HAP-1 (cell line): Measurements from ENCODE around the gene GDF7.

Source experiments
- DNase-seq, 2 experiments: peaks; one replicate each; pipeline ENCODE4 v3.0.0-alpha.2; 2016 to 2020; ENCODE audit warnings: low spot score in 2 of 2
- H3K27me3 ChIP-seq: fragments of 250-450 bp; sonication (Bioruptor Pico); 2 replicates; pipeline ENCODE4 v1.5.1; 2020; ENCODE audit warnings: low read depth, mild to moderate bottlenecking, moderate library complexity
- H3K36me3 ChIP-seq: fragments of 250-450 bp; sonication (Bioruptor Pico); replicated peaks from 2 replicates; pipeline ENCODE4 v1.5.1; 2020; ENCODE audit warnings: mild to moderate bottlenecking
- H3K4me1 ChIP-seq: fragments of 250-450 bp; sonication (Bioruptor Pico); 2 replicates; pipeline ENCODE4 v1.5.1; 2020; ENCODE audit warnings: mild to moderate bottlenecking
- H3K4me3 ChIP-seq: fragments of 250-450 bp; sonication (Bioruptor Pico); 2 replicates; pipeline ENCODE4 v1.5.1; 2020; ENCODE audit warnings: mild to moderate bottlenecking, moderate library complexity
- H3K9me3 ChIP-seq: fragments of 250-450 bp; sonication (Bioruptor Pico); 2 replicates; pipeline ENCODE4 v1.5.1; 2020; ENCODE audit warnings: mild to moderate bottlenecking, moderate library complexity
- in situ Hi-C: fragments of 300-500 bp; cut with MboI; formaldehyde crosslinking; loops from 3 replicates; pipeline ENCODE4 v1.14.3; 2020; ENCODE audit warnings: low sequenced_read_pairs, inconsistent platforms, mixed read lengths

Gene GDF7

DNA sequence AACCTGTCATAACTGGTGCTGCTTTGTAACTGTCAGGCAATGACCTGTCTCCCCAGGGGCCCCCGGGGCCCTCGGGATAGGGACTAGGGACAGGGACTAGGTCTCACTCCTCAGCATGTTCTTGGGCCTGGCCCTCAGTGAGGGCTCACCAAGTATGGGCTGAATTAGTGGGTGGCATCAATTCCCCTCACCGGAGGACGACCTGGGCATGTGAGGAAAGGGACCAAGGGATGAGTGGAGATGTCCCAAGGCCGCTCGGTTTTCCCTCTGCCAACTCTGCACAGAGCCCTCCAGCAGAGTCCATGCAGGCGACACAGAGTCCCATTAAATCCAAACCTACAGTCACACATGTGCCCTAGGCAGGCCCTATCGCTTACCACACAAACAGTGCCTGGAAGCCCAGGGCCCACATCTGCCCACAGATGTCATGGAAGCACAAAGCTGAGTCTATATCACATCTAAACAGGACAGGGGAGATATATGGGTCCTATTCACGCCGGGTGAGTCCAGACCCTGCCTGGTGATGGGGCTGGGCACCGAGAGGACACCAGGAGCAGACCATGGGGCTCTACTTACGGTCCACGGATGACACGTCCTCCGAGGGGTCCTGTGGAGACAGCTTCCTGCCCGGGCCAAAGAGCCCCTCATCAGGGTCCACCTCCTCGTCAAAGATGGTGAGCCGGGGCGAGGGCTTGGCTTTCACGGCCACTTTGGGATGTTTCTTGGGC, 42.6 kb upstream of the GDF7 start:
- in situ Hi-C loops, result no loop called here
- no peaks in the 10 kb centered on the region for H3K27me3 ChIP-seq
- H3K4me3 ChIP-seq, result no peak overlapping the region
- peaks cover 6% of the 10 kb centered on the region; the same call in 1 of the 2 replicates for H3K36me3 ChIP-seq
- no peaks in the 10 kb centered on the region for H3K4me1 ChIP-seq
- no peaks in the 10 kb centered on the region for H3K9me3 ChIP-seq
- DNase-seq, result no peak

DNA sequence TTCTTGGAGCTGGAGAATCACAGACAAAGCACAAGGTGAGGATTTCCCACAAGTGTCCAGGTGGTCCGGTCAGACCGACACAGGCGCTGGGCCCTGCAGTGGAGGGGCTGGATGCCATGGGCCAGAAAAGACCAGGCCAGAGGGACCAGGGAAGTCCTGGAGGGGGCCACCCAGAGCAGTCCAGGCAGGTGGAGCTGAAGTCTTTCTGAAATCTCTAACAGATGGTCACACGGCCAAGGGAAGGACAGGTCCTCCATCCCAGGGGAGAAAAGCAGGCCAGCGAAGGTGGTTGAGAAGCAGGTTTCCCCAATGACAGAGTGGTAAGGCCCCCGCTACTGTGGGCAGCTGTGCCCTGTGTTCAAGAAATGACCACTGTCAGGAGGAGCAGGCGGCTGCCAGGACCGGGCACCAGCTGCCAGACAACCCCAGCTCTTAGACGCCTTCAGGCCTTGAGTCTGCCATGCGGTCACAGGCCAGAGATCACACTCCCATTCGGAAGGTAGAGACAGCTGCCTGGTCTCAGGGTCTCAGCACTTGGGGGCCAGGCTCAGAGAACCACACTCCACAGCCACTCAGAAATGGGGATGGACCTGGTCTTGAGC, 42.0 kb upstream of the GDF7 start:
- in situ Hi-C loops, result loop anchor here (25.0 kb wide), 1 partner anchor 488 kb away; no protein-coding TSS in a partner anchor
- Histone ChIP-seq H3K27me3 (no peaks in the 10 kb centered on the region), H3K36me3 (peaks cover 6% of the 10 kb centered on the region; the same call in 1 of the 2 replicates), H3K4me3 (no peak overlapping the region), H3K4me1 (no peaks in the 10 kb centered on the region), H3K9me3 (no peaks in the 10 kb centered on the region)
- DNase-seq, result no peak

DNA sequence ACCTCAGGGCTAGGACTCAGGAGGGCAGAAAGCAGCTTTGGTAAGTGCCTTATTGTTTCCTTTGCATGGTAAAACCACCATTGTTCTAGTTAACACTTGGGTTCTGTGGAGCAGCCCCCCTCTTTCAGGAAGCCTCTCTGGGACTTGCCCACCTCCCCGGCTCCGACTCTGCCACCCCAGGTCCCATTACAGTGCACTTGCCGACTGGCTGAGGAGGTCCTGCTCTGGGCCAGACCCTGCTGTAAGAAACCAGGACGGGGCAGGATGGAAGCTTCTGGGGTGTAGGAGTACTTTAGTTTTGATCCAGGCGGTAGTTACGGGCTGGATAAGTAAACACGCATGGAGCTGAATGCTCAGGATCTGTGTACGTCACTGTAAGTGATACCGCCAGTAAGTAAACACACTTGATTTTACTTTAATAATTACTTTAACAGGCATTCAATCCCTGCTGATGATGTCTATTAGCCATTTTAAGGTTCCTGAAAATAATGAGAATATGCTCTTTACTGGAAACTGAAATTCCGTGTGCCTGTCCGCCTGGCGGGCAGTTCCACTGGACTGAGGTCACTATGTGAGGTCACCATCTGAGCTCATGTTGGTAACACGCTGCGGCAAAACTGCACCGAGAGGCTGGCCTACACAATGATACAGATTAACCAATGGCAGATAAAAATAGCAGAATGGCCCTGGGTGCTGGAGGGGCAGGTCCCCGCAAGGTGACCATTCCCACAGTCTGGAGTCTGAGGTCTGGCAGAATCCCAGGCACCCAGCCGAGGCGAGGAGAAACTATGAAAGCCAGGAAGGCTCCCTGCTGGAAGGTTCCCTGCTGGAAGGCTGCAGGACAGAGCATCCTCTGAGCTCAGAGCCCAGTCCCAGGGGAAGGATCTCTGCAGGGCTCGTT, 41.2 kb upstream of the GDF7 start:
- in situ Hi-C loops, result loop anchor here (25.0 kb wide), 1 partner anchor 488 kb away; no protein-coding TSS in a partner anchor
- Histone ChIP-seq H3K27me3 (no peaks in the 10 kb centered on the region), H3K4me3 (no peak overlapping the region), H3K4me1 (no peaks in the 10 kb centered on the region), H3K36me3 (peaks cover 6% of the 10 kb centered on the region; the same call in 1 of the 2 replicates), H3K9me3 (no peaks in the 10 kb centered on the region)
- no peak for DNase-seq

DNA sequence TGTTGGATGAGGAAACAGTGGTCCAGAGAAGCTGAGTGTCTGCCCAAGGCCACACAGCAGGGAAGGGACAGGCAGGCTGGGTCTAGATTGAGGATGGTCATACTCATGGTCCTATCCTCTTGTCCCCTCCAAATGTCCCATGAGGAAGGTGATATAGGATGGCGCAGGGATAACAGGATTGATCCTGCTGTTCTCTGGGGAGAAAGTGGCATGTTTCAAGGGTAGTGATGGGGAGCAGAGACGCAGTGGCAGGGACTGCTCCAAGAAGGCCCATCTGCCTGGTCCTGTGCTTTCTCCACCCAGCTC, 40.6 kb upstream of the GDF7 start:
- Histone ChIP-seq H3K9me3 (no peaks in the 10 kb centered on the region), H3K4me1 (no peaks in the 10 kb centered on the region), H3K4me3 (no peak overlapping the region), H3K36me3 (peaks cover 3% of the 10 kb centered on the region; the same call in 1 of the 2 replicates), H3K27me3 (no peaks in the 10 kb centered on the region)
- in situ Hi-C loops, result loop anchor here (25.0 kb wide), 1 partner anchor 489 kb away; no protein-coding TSS in a partner anchor
- no peak for DNase-seq

DNA sequence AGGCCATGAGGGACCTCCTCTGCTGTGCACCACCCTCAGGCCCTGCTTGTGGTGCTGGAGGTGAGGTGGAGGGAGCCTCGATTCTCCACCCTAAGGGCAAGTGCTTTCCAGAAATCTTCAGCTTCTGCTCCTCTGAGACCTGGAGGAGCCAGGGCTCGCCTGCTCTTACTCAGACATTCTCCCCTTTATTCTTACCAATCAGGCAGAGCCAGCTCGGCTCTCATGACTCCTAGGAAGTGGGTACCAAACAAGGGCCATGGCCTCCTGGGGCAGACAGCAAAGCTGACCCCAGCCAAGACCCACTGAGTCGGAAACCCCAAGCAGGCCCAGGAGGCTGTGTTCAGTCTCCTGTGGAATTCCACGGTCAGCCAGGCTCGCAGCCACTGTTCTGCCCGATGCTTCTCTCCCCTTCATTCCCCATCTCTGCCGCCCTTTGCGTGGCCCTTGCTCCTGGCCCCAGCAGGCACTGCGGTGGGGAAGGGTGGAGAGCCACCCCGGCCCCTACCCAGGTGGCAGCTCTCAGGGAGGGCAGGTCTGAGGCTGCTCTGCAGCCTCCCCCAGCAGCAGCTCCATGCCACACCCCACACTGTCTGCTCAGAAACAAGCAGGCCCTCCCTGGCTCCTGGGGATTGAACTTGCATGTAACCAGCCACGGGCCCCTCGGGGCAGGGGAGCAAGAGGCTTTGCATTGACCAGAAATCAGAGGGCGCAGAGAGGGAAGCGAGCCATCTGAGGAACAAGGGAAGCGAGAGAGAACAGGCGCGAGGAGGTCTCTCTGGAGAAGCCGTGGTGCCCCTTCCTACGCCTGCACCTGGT, 40.0 kb upstream of the GDF7 start:
- no peak for DNase-seq
- H3K4me3 ChIP-seq, result no peak overlapping the region
- H3K27me3 ChIP-seq, result no peaks in the 10 kb centered on the region
- H3K9me3 ChIP-seq, result no peaks in the 10 kb centered on the region
- in situ Hi-C loops, result loop anchor here (25.0 kb wide), 1 partner anchor 490 kb away; no protein-coding TSS in a partner anchor
- no peaks in the 10 kb centered on the region for H3K4me1 ChIP-seq
- H3K36me3 ChIP-seq, result no peaks in the 10 kb centered on the region; the same call in 1 of the 2 replicates

DNA sequence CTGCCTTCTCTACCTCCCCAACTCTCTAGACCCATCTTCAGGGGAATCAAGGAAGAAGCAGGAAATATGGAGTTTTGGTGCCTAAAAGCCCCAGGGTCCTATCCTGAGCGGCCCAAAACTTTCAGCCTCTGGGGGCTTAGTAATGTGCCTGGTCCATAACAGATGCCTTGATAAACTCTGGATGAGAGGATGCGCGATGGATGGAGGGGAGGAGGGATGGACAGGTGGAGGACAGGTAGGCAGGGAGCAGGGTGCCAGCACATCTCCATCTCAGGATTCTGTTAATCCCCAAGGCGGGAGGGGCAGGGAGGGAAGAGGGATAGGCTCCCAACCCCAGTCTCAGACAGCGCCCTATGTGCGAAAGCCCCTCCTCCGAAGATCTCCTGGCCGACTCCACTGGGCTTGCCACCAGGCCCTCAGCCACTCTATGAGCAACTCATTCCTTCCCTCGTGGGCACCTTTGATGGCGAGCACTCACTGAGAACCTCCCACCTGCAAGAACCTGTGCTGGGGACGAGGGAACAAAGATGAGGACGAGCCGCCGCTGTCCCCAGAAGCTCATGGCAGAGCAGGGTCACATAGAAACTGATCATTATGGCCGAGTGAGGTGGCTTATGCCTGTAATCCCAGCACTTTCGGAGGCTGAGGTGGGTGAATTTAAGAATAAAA, 39.1 kb upstream of the GDF7 start:
- no peaks in the 10 kb centered on the region for H3K9me3 ChIP-seq
- H3K4me3 ChIP-seq, result no peak overlapping the region
- DNase-seq, result no peak
- in situ Hi-C loops, result loop anchor here (25.0 kb wide), 1 partner anchor 491 kb away; no protein-coding TSS in a partner anchor
- no peaks in the 10 kb centered on the region for H3K4me1 ChIP-seq
- H3K36me3 ChIP-seq, result no peaks in the 10 kb centered on the region; the same call in 1 of the 2 replicates
- H3K27me3 ChIP-seq, result no peaks in the 10 kb centered on the region

DNA sequence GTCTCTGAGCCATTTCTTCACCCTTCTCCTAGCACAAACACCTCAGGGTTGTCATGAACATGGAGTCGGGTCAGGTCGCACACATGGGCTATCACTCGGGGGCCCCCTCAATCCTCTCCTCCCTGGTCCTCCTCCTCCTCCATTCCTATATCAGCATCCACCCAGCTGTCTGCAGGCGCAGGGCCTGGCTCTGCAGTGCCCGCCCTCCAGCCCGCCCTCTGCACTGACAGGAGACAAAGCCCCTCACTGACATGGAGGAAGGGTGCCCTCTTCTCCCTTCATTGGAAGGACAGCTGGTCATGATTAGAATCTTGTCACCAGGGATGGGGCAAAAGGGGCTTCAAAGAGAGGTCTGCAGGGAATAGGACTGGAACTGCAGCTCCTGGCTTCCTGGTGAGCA, 37.8 kb upstream of the GDF7 start:
- H3K27me3 ChIP-seq, result no peaks in the 10 kb centered on the region
- H3K9me3 ChIP-seq, result no peaks in the 10 kb centered on the region
- H3K36me3 ChIP-seq, result no peaks in the 10 kb centered on the region
- no peak for DNase-seq
- H3K4me3 ChIP-seq, result no peak overlapping the region
- no peaks in the 10 kb centered on the region for H3K4me1 ChIP-seq
- in situ Hi-C loops, result loop anchor here (25.0 kb wide), 1 partner anchor 492 kb away; no protein-coding TSS in a partner anchor

DNA sequence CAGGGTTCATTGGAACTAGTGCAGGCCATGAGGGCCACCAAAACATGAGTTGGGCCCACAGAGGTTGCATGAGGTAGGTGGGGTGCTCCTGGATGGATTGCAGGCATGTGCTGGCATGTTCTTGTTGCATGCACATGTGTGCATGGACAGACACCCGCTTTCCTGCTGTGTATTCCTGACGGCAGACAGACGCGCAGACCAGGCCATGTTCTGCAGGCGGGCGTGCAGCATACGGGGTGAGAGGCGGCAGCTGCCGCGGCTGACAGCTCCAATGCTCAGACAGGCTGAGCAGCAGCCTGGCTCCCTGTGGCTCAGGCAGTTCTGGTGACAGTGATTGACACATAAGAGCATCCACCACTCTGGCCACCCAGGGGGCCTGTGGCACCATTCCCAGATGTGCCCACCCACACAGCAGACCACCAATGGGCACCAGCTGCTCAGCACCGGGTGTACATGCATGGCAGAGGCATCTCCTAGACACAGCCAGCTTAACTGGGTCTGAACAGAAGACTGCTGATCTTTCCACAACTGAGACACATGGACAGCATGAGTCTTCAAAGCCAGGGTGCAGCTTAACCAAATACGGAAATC, 37.3 kb upstream of the GDF7 start:
- Histone ChIP-seq H3K9me3 (no peaks in the 10 kb centered on the region), H3K4me3 (no peak overlapping the region), H3K27me3 (no peaks in the 10 kb centered on the region), H3K4me1 (no peaks in the 10 kb centered on the region), H3K36me3 (no peaks in the 10 kb centered on the region)
- no peak for DNase-seq
- in situ Hi-C loops, result loop anchor here (25.0 kb wide), 1 partner anchor 492 kb away; no protein-coding TSS in a partner anchor

DNA sequence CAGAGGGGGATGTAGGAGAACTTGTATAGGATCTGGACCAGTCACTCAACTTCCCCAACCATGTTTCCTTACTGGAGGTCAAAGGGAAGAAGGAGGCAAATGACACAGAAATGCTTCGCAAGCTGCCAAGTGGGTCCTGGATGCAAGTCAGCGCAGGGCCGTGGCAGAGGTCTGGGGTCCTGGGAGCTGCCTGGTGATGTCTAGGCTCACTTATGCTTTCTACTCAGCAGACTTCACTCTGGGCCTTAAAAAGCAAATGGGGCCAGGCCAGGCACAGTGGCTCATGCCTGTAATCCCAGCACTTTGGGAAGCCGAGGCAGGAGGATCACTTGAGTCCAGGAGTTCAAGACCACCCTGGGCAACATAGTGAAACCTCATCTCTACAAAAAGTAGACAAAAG, 36.0 kb upstream of the GDF7 start:
- H3K27me3 ChIP-seq, result no peaks in the 10 kb centered on the region
- no peaks in the 10 kb centered on the region; the same call in 1 of the 2 replicates for H3K36me3 ChIP-seq
- no peak overlapping the region for H3K4me3 ChIP-seq
- DNase-seq, result no peak
- no peaks in the 10 kb centered on the region for H3K9me3 ChIP-seq
- H3K4me1 ChIP-seq, result peaks cover 7% of the 10 kb centered on the region; the same call in 1 of the 2 replicates
- in situ Hi-C loops, result loop anchor here (25.0 kb wide), 1 partner anchor 494 kb away; no protein-coding TSS in a partner anchor

DNA sequence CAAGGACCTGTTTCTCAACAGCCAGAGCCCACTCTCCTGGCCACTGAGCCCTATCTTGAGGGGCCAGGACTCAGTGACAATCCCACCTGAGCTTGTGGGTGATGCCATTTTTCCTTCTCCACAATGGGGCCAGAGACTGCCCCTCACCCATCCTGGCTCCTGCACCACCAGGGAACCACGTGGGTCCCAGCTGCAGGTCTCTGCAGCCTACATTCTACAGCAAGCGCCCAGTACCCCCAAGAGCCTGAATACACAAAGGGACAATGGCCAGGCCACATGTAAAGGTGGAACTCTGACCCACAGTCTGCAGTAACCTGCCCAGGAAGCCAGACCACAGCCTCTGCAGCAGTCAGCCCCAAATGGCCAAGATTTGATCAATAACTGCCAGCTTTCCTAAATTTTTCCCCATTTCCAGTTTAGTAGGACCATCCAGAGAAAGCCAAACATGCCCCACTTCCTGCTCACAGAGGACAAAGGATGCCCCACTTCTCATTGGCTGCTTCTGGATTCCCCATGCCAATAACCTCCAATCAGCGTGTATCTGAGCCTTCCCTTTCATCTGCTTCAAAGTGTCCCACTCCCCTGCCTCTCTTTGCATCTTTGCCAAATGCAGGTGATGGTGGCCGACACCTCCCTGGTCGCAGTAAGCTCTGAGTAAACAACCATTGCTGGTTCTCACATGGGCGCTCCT, 35.2 kb upstream of the GDF7 start:
- peaks cover 8% of the 10 kb centered on the region; the same call in 1 of the 2 replicates for H3K4me1 ChIP-seq
- H3K9me3 ChIP-seq, result no peaks in the 10 kb centered on the region
- no peaks in the 10 kb centered on the region for H3K27me3 ChIP-seq
- H3K4me3 ChIP-seq, result no peak overlapping the region
- DNase-seq, result no peak
- in situ Hi-C loops, result loop anchor here (25.0 kb wide), 1 partner anchor 494 kb away; no protein-coding TSS in a partner anchor
- peaks cover 4% of the 10 kb centered on the region; the same call in 1 of the 2 replicates for H3K36me3 ChIP-seq

DNA sequence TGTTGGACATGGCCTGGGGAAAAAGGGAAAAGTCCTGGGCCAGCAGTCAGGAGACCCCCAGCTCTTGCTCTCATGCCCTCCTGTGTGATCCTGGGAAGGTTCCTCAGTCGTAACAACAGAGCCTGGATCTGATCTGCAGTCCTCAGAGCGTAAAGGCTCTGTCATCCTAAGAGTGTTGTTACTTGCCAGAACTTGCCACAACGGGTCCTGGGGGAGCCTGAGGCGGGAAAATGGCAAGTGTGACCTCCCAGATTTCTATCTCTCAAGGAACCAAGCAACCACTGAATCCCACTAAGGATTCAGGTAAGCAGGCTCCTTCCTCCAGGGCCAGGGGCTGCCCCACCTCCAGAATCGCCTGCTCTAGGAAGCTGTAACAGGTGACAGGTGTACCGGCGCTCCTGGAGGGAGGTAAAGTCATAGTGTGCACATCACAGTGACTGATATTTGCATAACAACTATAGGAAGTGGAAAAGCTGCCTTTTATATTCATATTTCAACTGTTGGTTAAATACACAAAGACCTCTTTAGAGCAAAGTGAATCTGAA, 34.4 kb upstream of the GDF7 start:
- Histone ChIP-seq H3K36me3 (peaks cover 4% of the 10 kb centered on the region; the same call in 1 of the 2 replicates), H3K27me3 (no peaks in the 10 kb centered on the region), H3K9me3 (no peaks in the 10 kb centered on the region), H3K4me1 (peaks cover 8% of the 10 kb centered on the region; the same call in 1 of the 2 replicates), H3K4me3 (no peak overlapping the region)
- DNase-seq, result no peak
- in situ Hi-C loops, result loop anchor here (25.0 kb wide), 1 partner anchor 495 kb away; no protein-coding TSS in a partner anchor
